Ovary (tissue), 10 donors: ENCODE measurements around the gene RNF138. TPM values are rescaled to one million over a fixed set of nuclear protein-coding genes. Genes with fewer than 3 reads are reported as not detected.
A peak's percentile ranks its signal among the peaks of the same experiment; 100 is the strongest.

ENCODE experiments used
- DNase-seq, 5 donors: peaks; one replicate each; pipeline ENCODE4 v3.0.0-alpha.2; 2019 to 2020
- H3K27ac ChIP-seq, 2 donors: fragments of 200-600 bp; one replicate each; pipeline versions ENCODE4 v1.5.1 to v1.8.0; 2019 to 2022
- H3K27me3 ChIP-seq: fragments of 200-600 bp; one replicate; pipeline ENCODE4 v1.8.0; 2022
- H3K36me3 ChIP-seq: fragments of 200-600 bp; sonication (generic); one replicate; pipeline ENCODE4 v1.5.1; 2019
- H3K4me1 ChIP-seq: one replicate; pipeline ENCODE4 v1.8.1; 2013; ENCODE audit warnings: mild to moderate bottlenecking, moderate library complexity; ENCODE audit not compliant: insufficient read depth
- H3K4me3 ChIP-seq: fragments of 200-600 bp; sonication (generic); one replicate; pipeline ENCODE4 v1.5.1; 2017
- H3K9me3 ChIP-seq, 2 donors: fragments of 200-600 bp in 1 of 2; sonication (generic) in 1 of 2; one replicate each; pipeline versions ENCODE4 v1.5.1 to v1.8.1; 2013 to 2019; ENCODE audit warnings: mild to moderate bottlenecking in 1 of 2, moderate library complexity in 1 of 2
- EP300 ChIP-seq: sonication (generic); formaldehyde crosslinking; IDR thresholded peaks from one replicate; pipeline ENCODE4 v1.6.1; 2017; ENCODE audit warnings: antibody characterized with exemption
- POLR2A ChIP-seq: fragments of 450-650 bp; IDR thresholded peaks from one replicate; pipeline ENCODE4 v1.6.1; 2017; ENCODE audit warnings: antibody characterized with exemption, mild to moderate bottlenecking, moderate library complexity
- WGBS, 3 donors: extraction: QIAGEN DNeasy Blood & Tissue Kit in 1 of 3; methylation state at CpG; one replicate each; pipeline versions ENCODE4 v1.1.5 to v1.1.7; 2013 to 2017; 5-methylcytosine and 5-hydroxymethylcytosine counted together
- intact Hi-C, 4 donors: fragments of 100-400 bp; cut with DNase I; formaldehyde crosslinking; loops; one replicate each; pipeline versions ENCODE4 v1.11.0 to v1.15.1; 2022 to 2023
- long read RNA-seq, 3 donors: library from polyadenylated mRNA in 2 of 3; unstranded in 2 of 3; transcript quantifications; one replicate each; pipeline ENCODE4 v2.0.0 and lab custom pipeline, GENCODE V29; 2021 to 2026
- polyA plus RNA-seq, 2 donors: library from polyadenylated mRNA; stranded (reverse); fragments of 200-250 nt in 1 of 2; fragments of 350-450 nt in 1 of 2; fragmentation: Illumina TruSeq in 1 of 2; extraction: RNeasy Lipid Tissue Mini Kit (QIAGEN cat#74804) in 1 of 2; gene quantifications; one replicate each; pipeline ENCODE4 v1.2.3, GENCODE V29; 2013 to 2014
- total RNA-seq, 7 donors: library from RNA; depleted of rRNA in 2 of 7; stranded (reverse); fragments of >200 nt in 2 of 7; fragmentation: NEBNext Ultra II Directional in 3 of 7; extraction: Animal tissue kit (Norgen Biotek cat#: 25700) in 3 of 7; gene quantifications; one replicate each; pipeline versions ENCODE4 v1.1.0 to v1.2.4, GENCODE V29; 2016 to 2023
- TF ChIP-seq, protein P1 (sequence below), 3 donors: fragments of 450-650 bp in 2 of 3; fragments of 200-600 bp in 1 of 3; IDR thresholded peaks; one replicate each; pipeline versions ENCODE4 v1.5.1 to v1.8.0; 2016 to 2022; ENCODE audit warnings: antibody characterized with exemption in 3 of 3, mild to moderate bottlenecking in 1 of 3
- donor health status: DM: no; HTN: no; CAD: no; lungs with moderate emphysema.
- donor health status: DM: no; HTN: no; CAD: no.
- donor health status: Bipolar disorder and iron deficiency.
- donor health status: DM: yes; HTN: yes; CAD: no.
- donor health status: DM: no; HTN: no; CAD: no.
- donor health status: DM: yes; HTN: yes; CAD: no.

RNF138 gene, protein sequence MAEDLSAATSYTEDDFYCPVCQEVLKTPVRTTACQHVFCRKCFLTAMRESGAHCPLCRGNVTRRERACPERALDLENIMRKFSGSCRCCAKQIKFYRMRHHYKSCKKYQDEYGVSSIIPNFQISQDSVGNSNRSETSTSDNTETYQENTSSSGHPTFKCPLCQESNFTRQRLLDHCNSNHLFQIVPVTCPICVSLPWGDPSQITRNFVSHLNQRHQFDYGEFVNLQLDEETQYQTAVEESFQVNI
- total RNA-seq (10 to 100 TPM; 20.9 to 41.9 (median 26.0) TPM), polyA plus RNA-seq (10 to 100 TPM; 10.2 to 21.9 TPM)
- long read RNA-seq, donor 1, transcript RNF138-202 (8 exons, 3,570 nt) = major isoform, 12 of 51 reads
- long read RNA-seq, donor 1, partial matches to known transcripts = 28 of 51 reads
- long read RNA-seq, donor 1, other reads (novel, unspliced or antisense) = 8 of 51 reads
- long read RNA-seq, donor 2, transcript RNF138-202 (8 exons, 3,570 nt) = major isoform, 18 of 48 reads
- long read RNA-seq, donor 2, partial matches to known transcripts = 30 of 48 reads
- long read RNA-seq, donor 2, other reads (novel, unspliced or antisense) = 0 of 48 reads
- long read RNA-seq, donor 3, transcript RNF138-202 (8 exons, 3,570 nt) = major isoform, 13 of 41 reads
- long read RNA-seq, donor 3, partial matches to known transcripts = 19 of 41 reads
- long read RNA-seq, donor 3, other reads (novel, unspliced or antisense) = 8 of 41 reads

DNA sequence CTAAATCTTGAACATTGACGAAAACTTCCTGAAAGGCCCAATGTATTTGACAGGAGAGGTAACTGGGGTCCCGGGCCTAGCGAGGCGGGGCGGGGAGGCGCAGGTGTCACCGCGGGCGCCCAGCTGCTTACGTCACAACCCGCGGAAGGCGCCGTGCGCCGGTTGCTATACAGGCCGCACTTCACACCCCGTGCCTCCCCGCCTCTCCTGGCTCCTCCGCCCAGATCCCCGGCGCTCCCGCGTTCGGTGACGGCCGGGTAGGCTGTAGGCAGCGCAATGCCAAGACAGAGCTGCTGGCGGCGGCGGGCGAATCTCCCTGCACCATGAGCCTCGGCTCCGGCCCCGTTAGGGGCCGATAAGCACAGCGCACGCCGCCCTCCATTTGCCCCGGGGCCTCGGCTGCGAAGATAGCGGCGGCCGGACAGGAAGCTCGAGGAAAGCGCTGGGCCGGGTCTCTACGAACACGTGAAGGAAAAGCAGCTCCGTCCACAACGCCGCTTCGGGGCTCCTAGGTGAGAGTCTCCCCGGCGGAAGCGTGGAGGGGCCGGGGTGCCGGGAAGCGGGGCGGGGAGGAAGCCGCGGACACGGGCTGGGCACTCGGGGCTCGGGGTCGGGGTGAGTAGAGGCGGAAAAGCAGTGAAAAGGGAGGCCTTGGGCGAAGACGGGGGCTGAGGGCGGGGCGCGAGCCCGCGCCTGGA lies at the start of gene RNF138:
Gene RNF138, plus strand, starts transcription at position 151 of the 698 bp plus-strand sequence. CDS start 903 bp downstream, outside the sequence.
- Histone ChIP-seq H3K4me1 (peaks cover 2% of the 10 kb centered on the region), H3K36me3 (no peaks in the 10 kb centered on the region), H3K4me3 (peak within 1 kb of the TSS; percentile 65), H3K9me3 (no peaks in the 10 kb centered on the region), H3K27ac (peak within 1 kb of the TSS; percentile 87 to 99), H3K27me3 (no peaks in the 10 kb centered on the region)
- 0 to 1% (median 1%) methylated on average over 73 to 75 of the region's 75 CpGs for WGBS, 3 donors
- intact Hi-C loops = loop anchor here in 2 of 4 donors (2.0 to 5.0 kb wide), 2 partner anchors 73 to 150 kb away; partner anchors contain the start of genes RNF125 (in 1 of the 2) and TRAPPC8 (in 1 of the 2)
- peak; percentile 87 to 91 (median 91) for DNase-seq
- TF ChIP-seq, protein P1, sequence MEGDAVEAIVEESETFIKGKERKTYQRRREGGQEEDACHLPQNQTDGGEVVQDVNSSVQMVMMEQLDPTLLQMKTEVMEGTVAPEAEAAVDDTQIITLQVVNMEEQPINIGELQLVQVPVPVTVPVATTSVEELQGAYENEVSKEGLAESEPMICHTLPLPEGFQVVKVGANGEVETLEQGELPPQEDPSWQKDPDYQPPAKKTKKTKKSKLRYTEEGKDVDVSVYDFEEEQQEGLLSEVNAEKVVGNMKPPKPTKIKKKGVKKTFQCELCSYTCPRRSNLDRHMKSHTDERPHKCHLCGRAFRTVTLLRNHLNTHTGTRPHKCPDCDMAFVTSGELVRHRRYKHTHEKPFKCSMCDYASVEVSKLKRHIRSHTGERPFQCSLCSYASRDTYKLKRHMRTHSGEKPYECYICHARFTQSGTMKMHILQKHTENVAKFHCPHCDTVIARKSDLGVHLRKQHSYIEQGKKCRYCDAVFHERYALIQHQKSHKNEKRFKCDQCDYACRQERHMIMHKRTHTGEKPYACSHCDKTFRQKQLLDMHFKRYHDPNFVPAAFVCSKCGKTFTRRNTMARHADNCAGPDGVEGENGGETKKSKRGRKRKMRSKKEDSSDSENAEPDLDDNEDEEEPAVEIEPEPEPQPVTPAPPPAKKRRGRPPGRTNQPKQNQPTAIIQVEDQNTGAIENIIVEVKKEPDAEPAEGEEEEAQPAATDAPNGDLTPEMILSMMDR (IDR thresholded peaks at IDR 0.05) = no peak
- TF ChIP-seq POLR2A = peak; percentile 70

DNA sequence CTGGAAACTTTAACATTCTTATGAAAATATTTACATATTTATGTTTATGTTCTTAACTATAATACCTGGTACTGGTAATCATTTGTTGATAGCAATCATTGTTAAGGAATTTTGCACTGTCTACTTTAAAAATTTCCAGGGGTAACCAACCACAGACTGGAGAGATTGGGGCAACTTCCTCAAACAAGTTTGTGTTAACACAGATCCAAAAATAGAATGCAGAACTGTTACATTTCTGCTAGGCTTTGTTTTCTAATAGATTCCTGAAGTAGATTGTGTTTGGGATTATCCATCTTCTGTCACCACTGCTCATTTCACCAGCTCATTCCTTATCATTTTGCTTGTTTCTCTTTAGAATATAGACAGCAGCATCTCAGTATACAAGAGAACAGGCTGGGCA lies 49.3 kb upstream of the RNF138 start:
- Histone ChIP-seq H3K36me3 (no peaks in the 10 kb centered on the region), H3K27ac (no peak overlapping the region), H3K4me3 (no peak overlapping the region), H3K9me3 (no peaks in the 10 kb centered on the region), H3K4me1 (no peaks in the 10 kb centered on the region), H3K27me3 (no peaks in the 10 kb centered on the region)
- intact Hi-C loops = no loop called here
- TF ChIP-seq, protein P1 (IDR thresholded peaks at IDR 0.05) = no peak
- no peak for TF ChIP-seq POLR2A
- no peak for DNase-seq

DNA sequence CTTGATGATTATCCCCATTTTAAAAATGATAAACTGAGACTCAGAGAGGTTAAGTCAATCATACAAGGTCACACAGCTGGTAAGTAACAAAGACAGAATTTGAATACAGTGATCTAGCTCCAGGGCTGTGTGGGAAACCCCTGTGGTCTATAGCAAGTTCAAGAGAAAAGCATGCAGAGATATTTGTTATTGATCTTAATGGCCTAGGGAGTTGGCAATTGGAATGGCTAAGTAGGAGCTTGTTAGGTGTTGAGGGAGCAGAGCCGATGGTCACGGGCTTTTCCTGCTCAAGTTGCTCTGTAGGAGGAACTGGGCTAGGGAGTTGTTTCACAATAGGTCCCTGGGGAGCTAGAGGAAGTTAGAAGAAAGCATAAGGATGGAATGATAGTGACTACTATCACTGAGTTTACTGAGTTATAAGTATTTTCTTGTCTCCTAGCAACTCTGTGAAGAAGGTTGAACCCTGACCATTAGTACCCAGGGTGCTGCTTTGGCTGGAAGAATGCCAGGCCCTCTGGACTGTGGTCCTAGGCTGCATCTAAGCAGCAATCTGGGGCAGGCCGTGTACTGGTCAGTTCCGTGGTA lies 43.1 kb upstream of the RNF138 start:
- WGBS, 3 donors = 48 to 70% (median 56%) methylated on average over 4 of the region's 4 CpGs
- DNase-seq = peak in 4 of 5 donors; percentile 13 to 50 (median 30)
- intact Hi-C loops = no loop called here
- Histone ChIP-seq H3K36me3 (no peaks in the 10 kb centered on the region), H3K27ac (no peak overlapping the region), H3K27me3 (no peaks in the 10 kb centered on the region), H3K9me3 (no peaks in the 10 kb centered on the region), H3K4me1 (no peaks in the 10 kb centered on the region), H3K4me3 (no peak overlapping the region)
- TF ChIP-seq EP300 = no peak
- TF ChIP-seq POLR2A = no peak
- TF ChIP-seq, protein P1 (IDR thresholded peaks at IDR 0.05) = no peak
